ENCODE results near the gene CTXND1.

Gene CTXND1

GRCh38 chr15:80272987-80273386 lies 21.0 kb upstream of the CTXND1 start:
- no peak overlapping the region for H3K4me3 ChIP-seq (ENCODE audit: low read depth, low read length)
- DNase-seq (ENCODE audit: low read depth), result no peak
- no peak for TF ChIP-seq CTCF (IDR thresholded peaks at IDR 0.05; ENCODE audit: low read depth, low read length, missing control alignments)
- in situ Hi-C loops (cut with HindIII; ENCODE audit: low sequenced_read_pairs), result no loop called here

- no peak for TF ChIP-seq CTCF (IDR thresholded peaks at IDR 0.05; ENCODE audit: low read depth, low read length, missing control alignments)
- in situ Hi-C loops (cut with HindIII; ENCODE audit: low sequenced_read_pairs), result no loop called here
- no peak overlapping the region for H3K4me3 ChIP-seq (ENCODE audit: low read depth, low read length)
- no peak for DNase-seq (ENCODE audit: low read depth)
Observed at GRCh38 chr15:80270472-80270871, 18.5 kb upstream of the CTXND1 start.

GRCh38 chr15:80268101-80268500 lies 16.1 kb upstream of the CTXND1 start:
- in situ Hi-C loops (cut with HindIII; ENCODE audit: low sequenced_read_pairs), result loop anchor here (5.0 kb wide), 1 partner anchor 119 kb away; no protein-coding TSS in a partner anchor

GRCh38 chr15:80267658-80268057 lies 15.6 kb upstream of the CTXND1 start:
- DNase-seq (ENCODE audit: low read depth), result no peak
- in situ Hi-C loops (cut with HindIII; ENCODE audit: low sequenced_read_pairs), result loop anchor here (5.0 kb wide), 1 partner anchor 120 kb away; no protein-coding TSS in a partner anchor
- no peak overlapping the region for H3K4me3 ChIP-seq (ENCODE audit: low read depth, low read length)
- no peak for TF ChIP-seq CTCF (IDR thresholded peaks at IDR 0.05; ENCODE audit: low read depth, low read length, missing control alignments)

More at GRCh38 chr15:80268101-80268500, 16.1 kb upstream of the CTXND1 start:
- TF ChIP-seq CTCF (IDR thresholded peaks at IDR 0.05; ENCODE audit: low read depth, low read length, missing control alignments), result no peak
- DNase-seq (ENCODE audit: low read depth), result no peak
- H3K4me3 ChIP-seq (ENCODE audit: low read depth, low read length), result no peak overlapping the region

- H3K4me3 ChIP-seq (ENCODE audit: low read depth, low read length), result no peak overlapping the region
- DNase-seq (ENCODE audit: low read depth), result no peak
- no peak for TF ChIP-seq CTCF (IDR thresholded peaks at IDR 0.05; ENCODE audit: low read depth, low read length, missing control alignments)
- in situ Hi-C loops (cut with HindIII; ENCODE audit: low sequenced_read_pairs), result loop anchor here (5.0 kb wide), 1 partner anchor 121 kb away; no protein-coding TSS in a partner anchor
Observed at GRCh38 chr15:80266745-80267144, 14.7 kb upstream of the CTXND1 start.

- H3K4me3 ChIP-seq (ENCODE audit: low read depth, low read length), result no peak overlapping the region
Observed at GRCh38 chr15:80266113-80266512, 14.1 kb upstream of the CTXND1 start.

More at GRCh38 chr15:80266113-80266512, 14.1 kb upstream of the CTXND1 start:
- in situ Hi-C loops (cut with HindIII; ENCODE audit: low sequenced_read_pairs), result loop anchor here (5.0 kb wide), 1 partner anchor 121 kb away; no protein-coding TSS in a partner anchor
- no peak for TF ChIP-seq CTCF (IDR thresholded peaks at IDR 0.05; ENCODE audit: low read depth, low read length, missing control alignments)
- DNase-seq (ENCODE audit: low read depth), result no peak
